Measurements from ENCODE around the gene JADE1. TPM values are rescaled to one million over a fixed set of nuclear protein-coding genes. Genes with fewer than 3 reads are reported as not detected.
A peak's percentile ranks its signal among the peaks of the same experiment; 100 is the strongest.

Gene JADE1
- total RNA-seq: 10 to 100 TPM; 25.4 to 28.3 TPM

DNA sequence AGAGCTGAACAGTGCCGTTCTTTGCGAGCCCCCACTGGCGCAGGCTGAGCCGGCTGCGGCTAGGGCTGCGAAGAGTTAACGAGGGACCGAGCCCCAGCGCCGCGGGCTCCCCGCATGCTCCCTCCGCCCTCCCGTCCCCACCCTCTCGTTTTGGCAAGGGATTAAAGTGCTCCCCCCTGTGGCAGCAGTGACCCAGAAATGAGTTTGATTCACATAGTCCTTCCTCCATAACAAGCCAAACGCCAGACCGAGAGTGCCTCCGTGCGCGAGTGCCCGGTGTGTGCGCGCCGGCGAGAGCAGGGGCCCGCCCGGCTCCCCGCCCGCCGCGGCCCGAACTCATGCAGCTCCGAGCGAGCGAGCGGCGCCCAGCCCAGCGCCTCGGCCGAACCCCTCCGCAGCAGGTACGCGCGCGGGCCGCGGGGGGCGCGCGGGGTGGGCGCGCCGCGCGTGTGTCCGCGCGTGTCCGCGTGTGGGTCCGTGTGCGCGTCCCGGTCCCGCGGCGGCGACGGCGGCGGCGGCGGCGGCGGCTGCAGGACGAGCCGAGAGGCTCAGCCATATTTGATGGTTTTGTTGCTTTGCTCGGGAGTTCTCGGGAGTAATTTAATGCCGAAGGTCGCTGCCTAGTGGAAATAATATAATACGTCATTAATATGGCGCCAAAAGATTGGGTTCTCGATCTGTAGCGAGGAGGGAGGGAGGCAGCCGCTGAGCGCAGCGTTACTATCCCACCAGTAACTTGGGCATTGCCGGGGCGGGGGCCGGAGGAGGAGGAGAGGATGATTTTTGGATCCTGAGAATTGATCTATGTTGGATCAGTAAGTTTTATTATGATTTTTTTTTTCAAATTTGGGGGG is at the start of gene JADE1:
TSS of gene JADE1 (plus strand) at position 224 of the 854 bp plus-strand sequence. CDS start 22,059 bp downstream, outside the sequence.
- Mint-ChIP-seq H3K27ac (peak within 1 kb of the TSS; percentile 96), H3K4me3 (peak within 1 kb of the TSS; percentile 89), H3K9me3 (no peaks in the 10 kb centered on the region), H3K36me3 (peaks cover 2% of the 10 kb centered on the region), H3K27me3 (no peaks in the 10 kb centered on the region), H3K4me1 (ENCODE audit: low read depth) (peaks cover 13% of the 10 kb centered on the region)
- intact Hi-C loops (cut with micrococcal nuclease): loop anchor here (1.0 to 5.0 kb wide), 8 partner anchors 27 to 927 kb away; partner anchors contain the start of genes ABHD18, LARP1B, MFSD8 and PLK4
- CTCF ChIA-PET: interaction anchor here (0.7 to 2.5 kb wide), 8 partner anchors 18 to 618 kb away, joined by 3 to 6 read pairs (median 4); no protein-coding TSS in a partner anchor
- peak; percentile 95 for DNase-seq
- POLR2A ChIA-PET: interaction anchor here (0.6 to 1.0 kb wide), 4 partner anchors 34 to 606 kb away, joined by 3 to 5 read pairs (median 3); no protein-coding TSS in a partner anchor

DNA sequence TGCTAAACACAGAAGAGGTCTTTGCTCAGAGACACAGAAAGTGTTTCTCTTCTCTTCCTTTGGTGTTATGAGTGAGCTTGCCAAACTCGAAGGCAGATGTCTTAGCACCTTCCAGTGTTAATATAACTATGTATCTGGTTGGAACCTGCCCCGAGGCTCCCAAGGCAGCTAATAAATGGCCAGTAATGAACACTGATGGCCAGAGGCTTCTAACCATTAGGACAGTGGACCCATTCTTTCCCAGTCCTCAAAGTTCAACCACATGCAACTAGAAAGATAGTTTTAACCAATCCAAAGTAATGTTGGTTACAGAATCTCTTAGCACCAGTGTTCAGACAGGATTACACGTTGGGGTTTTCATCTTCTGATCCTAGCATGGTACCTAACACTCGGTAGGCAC is 42.7 kb upstream of the JADE1 start:
- Mint-ChIP-seq H3K4me1 (ENCODE audit: low read depth) (peaks cover 4% of the 10 kb centered on the region), H3K27ac (no peak overlapping the region), H3K36me3 (no peaks in the 10 kb centered on the region), H3K27me3 (no peaks in the 10 kb centered on the region), H3K9me3 (no peaks in the 10 kb centered on the region), H3K4me3 (no peak overlapping the region)
- ChIA-PET POLR2A (no interaction called here), CTCF (no interaction called here)
- intact Hi-C loops (cut with micrococcal nuclease): no loop called here
- DNase-seq: no peak

DNA sequence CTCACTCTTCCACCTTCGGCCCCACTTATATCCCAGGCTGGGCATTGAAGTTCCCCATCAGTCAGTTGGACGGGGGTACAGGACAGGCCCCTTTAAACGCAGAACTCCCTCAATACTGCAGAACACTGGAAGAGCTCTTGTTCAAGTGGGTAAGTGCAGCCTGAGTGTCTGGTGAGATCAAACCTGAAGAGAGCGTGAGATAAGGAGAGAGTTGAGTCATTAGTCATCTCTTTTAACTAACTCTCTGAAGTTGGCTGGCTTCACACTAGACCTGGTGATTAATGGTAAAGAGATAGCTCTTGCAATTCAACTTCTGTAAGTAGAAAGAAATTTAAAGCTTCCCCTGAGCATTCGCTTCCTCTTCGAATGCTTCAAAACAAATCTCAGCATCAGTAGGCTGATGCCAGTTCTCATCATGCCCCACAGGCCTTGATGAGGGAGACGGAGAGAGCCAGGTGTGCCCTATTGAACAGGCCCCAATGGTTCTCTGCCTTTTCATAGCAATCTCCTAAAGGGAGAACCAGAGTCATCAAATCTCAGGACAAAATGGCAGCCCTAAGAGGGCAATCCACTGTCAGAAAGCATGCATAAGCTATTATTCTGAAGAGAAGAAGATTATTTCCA is 41.0 kb upstream of the JADE1 start:
- DNase-seq: no peak
- ChIA-PET CTCF (no interaction called here), POLR2A (no interaction called here)
- Mint-ChIP-seq H3K9me3 (no peaks in the 10 kb centered on the region), H3K4me3 (no peak overlapping the region), H3K4me1 (ENCODE audit: low read depth) (peaks cover 4% of the 10 kb centered on the region), H3K27me3 (no peaks in the 10 kb centered on the region), H3K27ac (no peak overlapping the region), H3K36me3 (no peaks in the 10 kb centered on the region)
- intact Hi-C loops (cut with micrococcal nuclease): no loop called here

DNA sequence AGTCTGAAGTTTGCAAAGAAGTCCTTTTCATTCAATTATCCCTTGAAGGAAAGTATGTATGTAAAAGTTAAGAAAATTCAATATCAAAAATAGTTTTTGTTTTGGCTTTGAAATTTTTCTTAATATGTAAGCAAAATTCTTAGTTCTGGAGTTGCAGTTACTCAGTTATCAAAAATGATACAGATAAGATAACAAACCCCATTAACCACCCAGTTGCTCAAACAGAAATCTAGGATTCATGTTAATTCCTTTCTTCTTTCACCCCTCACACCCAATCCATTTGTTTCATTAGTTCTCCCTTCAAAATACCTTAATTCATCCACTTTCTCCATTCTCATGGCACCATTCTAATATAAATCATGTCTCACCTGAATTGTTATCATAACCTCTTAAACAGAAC is 40.5 kb upstream of the JADE1 start:
- CTCF ChIA-PET: no interaction called here
- peaks cover 4% of the 10 kb centered on the region for H3K4me1 Mint-ChIP-seq (ENCODE audit: low read depth)
- H3K4me3 Mint-ChIP-seq: no peak overlapping the region
- H3K27me3 Mint-ChIP-seq: no peaks in the 10 kb centered on the region
- H3K36me3 Mint-ChIP-seq: no peaks in the 10 kb centered on the region
- DNase-seq: no peak
- no peaks in the 10 kb centered on the region for H3K9me3 Mint-ChIP-seq
- POLR2A ChIA-PET: no interaction called here
- intact Hi-C loops (cut with micrococcal nuclease): no loop called here
- no peak overlapping the region for H3K27ac Mint-ChIP-seq

DNA sequence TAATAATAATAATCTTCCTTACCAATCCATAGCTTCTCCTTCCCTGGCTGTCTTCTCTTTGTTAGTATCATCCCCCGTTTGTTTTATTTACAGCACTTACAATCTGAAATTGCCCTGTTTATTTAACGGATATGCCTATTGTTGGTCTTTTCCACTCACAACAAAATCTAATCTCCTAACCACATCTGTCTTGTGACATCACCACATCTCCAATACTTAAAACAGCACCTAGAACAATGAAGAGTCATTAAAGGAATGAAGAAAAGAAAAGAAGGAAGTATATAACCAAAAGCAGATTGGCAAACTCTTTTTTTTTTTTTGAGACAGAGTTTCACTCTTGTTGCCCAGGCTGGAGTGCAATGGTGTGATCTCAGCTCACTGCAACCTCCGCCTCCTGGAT is 38.7 kb upstream of the JADE1 start:
- no peaks in the 10 kb centered on the region for H3K27me3 Mint-ChIP-seq
- H3K4me3 Mint-ChIP-seq: no peak overlapping the region
- POLR2A ChIA-PET: no interaction called here
- peaks cover 4% of the 10 kb centered on the region for H3K4me1 Mint-ChIP-seq (ENCODE audit: low read depth)
- CTCF ChIA-PET: no interaction called here
- H3K9me3 Mint-ChIP-seq: no peaks in the 10 kb centered on the region
- DNase-seq: no peak
- no peaks in the 10 kb centered on the region for H3K36me3 Mint-ChIP-seq
- H3K27ac Mint-ChIP-seq: no peak overlapping the region
- intact Hi-C loops (cut with micrococcal nuclease): no loop called here

DNA sequence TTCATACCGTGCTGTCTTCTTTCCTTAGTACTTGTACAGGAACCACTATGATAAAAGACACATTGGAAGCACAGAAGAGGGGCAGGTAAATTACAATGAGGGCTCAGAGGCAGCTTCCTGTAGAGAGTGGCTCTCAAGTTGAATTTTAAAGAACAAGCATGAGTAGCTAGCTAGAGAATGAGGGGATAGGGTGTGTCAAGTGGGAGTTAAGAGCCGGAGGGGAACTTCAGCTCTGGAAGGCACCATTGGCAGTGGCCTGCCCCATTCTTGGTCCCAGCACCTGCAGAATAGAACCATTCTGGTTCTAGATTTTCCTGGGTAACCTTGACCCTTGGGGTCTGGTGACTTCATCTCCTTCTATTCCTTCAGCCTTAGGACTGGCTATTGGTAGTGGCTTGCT is 34.0 kb upstream of the JADE1 start:
- Mint-ChIP-seq H3K36me3 (no peaks in the 10 kb centered on the region), H3K27me3 (peaks cover 2% of the 10 kb centered on the region), H3K27ac (no peak overlapping the region), H3K9me3 (no peaks in the 10 kb centered on the region), H3K4me3 (no peak overlapping the region), H3K4me1 (ENCODE audit: low read depth) (peaks cover 4% of the 10 kb centered on the region)
- intact Hi-C loops (cut with micrococcal nuclease): no loop called here
- CTCF ChIA-PET: interaction anchor here (0.6 kb wide), 1 partner anchor 585 kb away, joined by 3 read pairs; no protein-coding TSS in a partner anchor
- no peak for DNase-seq
- POLR2A ChIA-PET: interaction anchor here (1.2 kb wide), 1 partner anchor 34 kb away, joined by 3 read pairs; no protein-coding TSS in a partner anchor

DNA sequence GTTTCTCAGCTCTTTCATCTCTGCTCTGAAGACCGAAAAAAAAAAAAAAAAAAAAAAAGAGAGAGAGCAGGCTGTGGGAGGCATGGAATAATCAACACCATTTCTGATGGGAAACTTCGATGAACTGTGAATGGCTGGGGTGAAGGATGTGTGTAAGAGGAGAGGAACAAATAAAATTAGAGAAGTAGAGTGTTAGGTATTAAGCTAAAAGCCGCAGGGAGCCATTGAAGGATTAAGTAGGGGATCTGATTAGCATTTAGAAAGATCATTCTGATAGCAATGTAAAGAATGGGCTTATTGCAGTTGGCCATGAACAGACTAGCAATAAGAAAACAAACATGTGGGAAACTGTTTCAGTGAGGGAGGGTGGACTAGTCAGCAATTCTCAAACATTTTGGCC is 33.6 kb upstream of the JADE1 start:
- intact Hi-C loops (cut with micrococcal nuclease): no loop called here
- CTCF ChIA-PET: interaction anchor here (0.6 to 1.5 kb wide), 2 partner anchors 88 to 585 kb away, joined by 3 to 5 read pairs; no protein-coding TSS in a partner anchor

DNA sequence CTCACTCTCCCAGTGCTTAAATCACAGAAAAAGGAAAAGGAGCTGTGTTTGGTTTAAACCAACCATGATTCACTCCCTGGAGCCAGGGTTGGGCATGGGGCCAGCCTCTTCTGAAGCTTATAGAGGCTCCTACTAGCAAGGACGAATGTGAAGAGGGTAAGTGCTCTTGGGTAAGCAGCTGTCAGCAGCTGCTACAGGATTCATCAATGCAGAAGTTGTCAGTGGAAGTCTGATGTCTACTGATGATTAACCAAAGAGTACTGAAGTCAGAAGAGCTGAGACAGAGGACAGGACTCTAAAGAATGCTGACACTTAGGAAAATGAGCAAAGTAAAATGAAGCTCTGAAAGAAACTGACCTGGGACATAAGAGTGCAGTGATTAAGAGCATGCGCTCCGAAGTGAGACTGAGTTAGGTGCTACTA is 32.7 kb upstream of the JADE1 start:
- intact Hi-C loops (cut with micrococcal nuclease): no loop called here
- no peaks in the 10 kb centered on the region for H3K4me1 Mint-ChIP-seq (ENCODE audit: low read depth)
- H3K36me3 Mint-ChIP-seq: no peaks in the 10 kb centered on the region
- H3K4me3 Mint-ChIP-seq: no peak overlapping the region
- no peak overlapping the region for H3K27ac Mint-ChIP-seq
- POLR2A ChIA-PET: interaction anchor here (1.2 kb wide), 1 partner anchor 32 kb away, joined by 3 read pairs; no protein-coding TSS in a partner anchor
- CTCF ChIA-PET: interaction anchor here (1.5 kb wide), 1 partner anchor 87 kb away, joined by 5 read pairs; no protein-coding TSS in a partner anchor
- no peak for DNase-seq
- peaks cover 2% of the 10 kb centered on the region for H3K27me3 Mint-ChIP-seq
- H3K9me3 Mint-ChIP-seq: no peaks in the 10 kb centered on the region

More for the DNA sequence above, 33.6 kb upstream of the JADE1 start:
- DNase-seq: no peak
- H3K27ac Mint-ChIP-seq: no peak overlapping the region
- H3K4me1 Mint-ChIP-seq (ENCODE audit: low read depth): peaks cover 2% of the 10 kb centered on the region
- H3K27me3 Mint-ChIP-seq: peaks cover 2% of the 10 kb centered on the region
- no peaks in the 10 kb centered on the region for H3K36me3 Mint-ChIP-seq
- H3K4me3 Mint-ChIP-seq: no peak overlapping the region
- no peaks in the 10 kb centered on the region for H3K9me3 Mint-ChIP-seq
- POLR2A ChIA-PET: interaction anchor here (1.2 kb wide), 1 partner anchor 33 kb away, joined by 3 read pairs; no protein-coding TSS in a partner anchor

DNA sequence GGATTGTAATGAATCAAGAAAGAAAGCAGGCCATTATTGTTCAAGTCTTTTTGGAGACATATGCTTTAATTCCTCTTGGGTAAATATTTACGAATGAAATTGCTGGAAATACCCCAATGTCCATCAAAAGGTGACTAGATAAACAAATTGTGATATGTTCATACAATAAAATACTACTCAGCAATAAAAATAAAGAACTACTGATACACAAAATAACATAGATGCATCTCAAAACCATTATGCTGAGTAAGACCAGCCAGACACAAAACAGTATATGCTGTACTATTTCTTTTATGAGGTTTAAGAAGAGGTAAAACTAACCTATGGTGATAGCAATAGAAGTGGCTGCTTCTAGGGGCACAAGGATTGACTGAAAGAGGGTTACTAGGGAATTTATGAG is 28.8 kb upstream of the JADE1 start:
- intact Hi-C loops (cut with micrococcal nuclease): no loop called here
- POLR2A ChIA-PET: no interaction called here
- Mint-ChIP-seq H3K4me1 (ENCODE audit: low read depth) (no peaks in the 10 kb centered on the region), H3K9me3 (no peaks in the 10 kb centered on the region), H3K36me3 (no peaks in the 10 kb centered on the region), H3K4me3 (no peak overlapping the region), H3K27ac (no peak overlapping the region), H3K27me3 (peaks cover 2% of the 10 kb centered on the region)
- CTCF ChIA-PET: interaction anchor here (1.1 kb wide), 1 partner anchor 22 kb away, joined by 3 read pairs; no protein-coding TSS in a partner anchor
- no peak for DNase-seq

DNA sequence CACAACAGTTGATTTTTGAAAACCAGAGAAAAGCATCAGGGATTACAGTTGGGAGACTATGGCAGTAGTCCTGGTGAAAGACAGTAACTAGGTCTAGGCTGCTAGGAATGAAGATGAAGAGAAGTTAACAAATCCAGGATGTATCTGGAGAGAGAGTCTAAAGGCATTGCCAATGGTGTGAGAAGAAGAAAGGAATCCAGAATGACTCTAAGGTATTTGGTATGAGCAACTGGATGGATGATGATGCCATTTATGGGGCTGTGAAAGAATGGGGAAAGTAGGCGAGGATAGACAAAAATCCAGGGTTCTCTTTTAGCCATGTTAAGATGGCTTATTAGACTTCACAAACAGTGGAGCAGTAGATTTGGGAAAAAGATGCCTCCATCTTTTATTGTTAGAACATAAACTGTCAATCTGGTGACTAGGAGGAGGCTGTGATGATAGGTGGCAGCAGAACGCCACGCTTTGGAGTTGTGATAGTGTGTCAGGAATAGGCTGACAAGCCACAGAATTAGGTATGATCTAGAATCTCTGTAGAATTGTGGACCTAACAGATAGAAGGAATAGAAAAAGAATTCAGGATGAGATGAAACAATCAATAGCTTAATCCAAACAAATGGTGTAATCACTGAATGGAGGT is 27.3 kb upstream of the JADE1 start:
- H3K27me3 Mint-ChIP-seq: peaks cover 2% of the 10 kb centered on the region
- POLR2A ChIA-PET: no interaction called here
- intact Hi-C loops (cut with micrococcal nuclease): loop anchor here (1.0 kb wide), 2 partner anchors 28 to 81 kb away; no protein-coding TSS in a partner anchor
- H3K36me3 Mint-ChIP-seq: no peaks in the 10 kb centered on the region
- CTCF ChIA-PET: interaction anchor here (0.6 to 2.2 kb wide), 5 partner anchors 21 to 610 kb away, joined by 3 to 9 read pairs (median 3); no protein-coding TSS in a partner anchor
- no peaks in the 10 kb centered on the region for H3K9me3 Mint-ChIP-seq
- peak; percentile 61 for DNase-seq
- H3K4me3 Mint-ChIP-seq: no peak overlapping the region
- no peak overlapping the region for H3K27ac Mint-ChIP-seq
- H3K4me1 Mint-ChIP-seq (ENCODE audit: low read depth): no peaks in the 10 kb centered on the region

DNA sequence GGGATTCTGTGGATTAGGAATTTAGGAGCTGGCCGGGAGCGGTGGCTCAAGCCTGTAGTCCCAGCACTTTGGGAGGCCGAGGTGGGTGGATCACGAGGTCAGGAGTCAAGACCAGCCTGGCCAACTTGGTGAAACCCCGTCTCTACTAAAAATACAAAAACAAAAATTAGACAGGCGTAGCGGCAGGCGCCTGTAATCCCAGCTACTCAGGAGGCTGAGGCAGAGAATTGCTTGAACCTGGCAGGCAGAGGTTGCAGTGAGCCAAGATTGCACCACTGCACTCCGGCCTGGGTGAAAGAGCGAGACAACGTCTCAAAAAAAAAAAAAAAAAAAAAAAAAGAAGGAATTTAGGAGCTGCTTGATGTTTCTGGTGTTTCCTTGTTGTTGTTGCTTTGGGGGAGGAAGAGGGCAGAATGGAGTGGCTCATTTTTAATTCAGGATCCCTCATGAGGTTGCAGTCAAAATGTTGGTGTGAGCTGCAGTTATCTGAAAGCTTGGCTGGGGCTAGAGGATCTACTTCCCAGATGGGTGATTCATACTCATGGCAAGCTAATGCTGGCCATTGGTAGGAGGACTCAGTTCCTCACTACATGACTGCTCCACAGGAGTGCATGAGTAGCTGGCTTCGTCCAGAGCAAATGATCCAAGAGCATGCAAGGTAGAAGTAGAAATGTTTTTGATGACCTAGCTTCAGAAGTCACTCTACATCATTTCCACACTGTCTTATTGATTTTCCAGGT is 26.5 kb upstream of the JADE1 start:
- H3K4me1 Mint-ChIP-seq (ENCODE audit: low read depth): no peaks in the 10 kb centered on the region
- POLR2A ChIA-PET: no interaction called here
- peaks cover 2% of the 10 kb centered on the region for H3K27me3 Mint-ChIP-seq
- CTCF ChIA-PET: interaction anchor here (0.6 to 2.2 kb wide), 4 partner anchors 27 to 611 kb away, joined by 3 to 9 read pairs (median 4); partner anchors contain the start of gene JADE1
- H3K36me3 Mint-ChIP-seq: no peaks in the 10 kb centered on the region
- no peak for DNase-seq
- H3K27ac Mint-ChIP-seq: no peak overlapping the region
- H3K9me3 Mint-ChIP-seq: no peaks in the 10 kb centered on the region
- intact Hi-C loops (cut with micrococcal nuclease): loop anchor here (1.0 kb wide), 2 partner anchors 27 to 80 kb away; no protein-coding TSS in a partner anchor
- no peak overlapping the region for H3K4me3 Mint-ChIP-seq
